Osteoblast (primary cell): ENCODE data around the gene MTA2. TPM values are rescaled to one million over a fixed set of nuclear protein-coding genes. Genes with fewer than 3 reads are reported as not detected.
"Not testable (repeated sequence)": the region's sequence is repeated elsewhere in the genome, so short reads cannot be mapped to it uniquely, and the experiment has no call there.

Experiments used
- DNase-seq: peaks from one replicate; pipeline ENCODE4 v3.0.0; 2011; ENCODE audit warnings: low spot score, mixed read lengths; ENCODE audit not compliant: insufficient read length; ENCODE audit errors: missing footprints
- H2AFZ ChIP-seq: 2 replicates; pipeline ENCODE4 v1.6.0; 2011; ENCODE audit warnings: mild to moderate bottlenecking, low read length
- H3K27ac ChIP-seq: 2 replicates; pipeline ENCODE4 v1.5.1; 2011; ENCODE audit warnings: mild to moderate bottlenecking, low read depth, low read length, moderate library complexity
- H3K27me3 ChIP-seq: 2 replicates; pipeline ENCODE4 v1.6.0; 2012; ENCODE audit warnings: mild to moderate bottlenecking, control low read depth, inconsistent platforms, low read length, moderate library complexity; ENCODE audit not compliant: insufficient read depth
- H3K36me3 ChIP-seq: 2 replicates; pipeline ENCODE4 v1.5.1; 2011; ENCODE audit warnings: mild to moderate bottlenecking, low read length, control low read depth, moderate library complexity; ENCODE audit not compliant: insufficient read depth
- H3K4me1 ChIP-seq: 2 replicates; pipeline ENCODE4 v1.5.1; 2011; ENCODE audit warnings: mild to moderate bottlenecking, low read length, control low read depth, moderate library complexity; ENCODE audit not compliant: insufficient read depth
- H3K4me2 ChIP-seq: 2 replicates; pipeline ENCODE4 v1.6.0; 2011; ENCODE audit warnings: mild to moderate bottlenecking, low read length; ENCODE audit not compliant: insufficient read depth
- H3K4me3 ChIP-seq: fragments of 200-600 bp; sonication (generic); 3 replicates; pipeline ENCODE4 v1.5.1; 2012; ENCODE audit warnings: mild to moderate bottlenecking, low read length, inconsistent platforms; ENCODE audit not compliant: insufficient read depth
- H3K79me2 ChIP-seq: 2 replicates; pipeline ENCODE4 v1.6.0; 2012; ENCODE audit warnings: mild to moderate bottlenecking, low read length, control low read depth, inconsistent platforms; ENCODE audit not compliant: insufficient read depth
- H3K9me3 ChIP-seq: 2 replicates; pipeline ENCODE4 v1.5.1; 2011; ENCODE audit warnings: low read depth, low read length, control low read depth
- H4K20me1 ChIP-seq: 2 replicates; pipeline ENCODE4 v1.6.0; 2012; ENCODE audit warnings: mild to moderate bottlenecking, low read length, control low read depth; ENCODE audit not compliant: insufficient read depth
- CTCF ChIP-seq: IDR thresholded peaks from 2 replicates; pipeline ENCODE4 v1.5.1; 2011; ENCODE audit warnings: mild to moderate bottlenecking, low read depth, low read length, moderate library complexity; ENCODE audit errors: extremely low read depth
- total RNA-seq: library from RNA; depleted of rRNA; stranded (reverse); fragments of >200 nt; gene quantifications from 2 replicates; pipeline ENCODE4 v1.2.3, GENCODE V29; 2012

MTA2 gene
- total RNA-seq, 1 donor: 102 TPM

DNA sequence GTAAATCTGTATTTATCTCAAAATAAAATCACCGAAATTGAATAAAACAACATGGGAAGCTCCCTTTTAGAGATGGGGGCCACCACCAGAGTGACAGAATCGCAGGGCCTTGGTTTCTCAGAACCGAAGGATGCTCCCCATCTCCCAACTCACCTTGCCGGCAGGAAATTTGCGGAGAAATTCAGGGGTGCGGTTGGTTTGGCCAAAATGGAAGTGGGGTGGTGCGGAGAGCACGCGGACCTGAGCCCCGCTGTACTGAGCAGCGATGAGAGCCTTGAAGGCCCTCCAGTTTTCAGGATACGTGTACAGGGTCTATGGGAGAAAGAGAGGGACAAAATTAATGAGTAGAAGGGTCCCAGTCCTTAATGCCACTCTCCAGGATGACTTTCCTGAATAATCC, 29.2 kb downstream of the MTA2 start:
- Histone ChIP-seq H3K36me3 (peaks cover 55% of the 10 kb centered on the region), H2AFZ (no peak overlapping the region), H3K4me3 (peak overlapping the region; percentile 93), H3K9me3 (no peaks in the 10 kb centered on the region), H3K4me2 (peak overlapping the region; percentile 90), H4K20me1 (peaks cover 31% of the 10 kb centered on the region), H3K27ac (peak overlapping the region; percentile 78), H3K79me2 (peaks cover 82% of the 10 kb centered on the region), H3K4me1 (peaks cover 30% of the 10 kb centered on the region), H3K27me3 (no peaks in the 10 kb centered on the region)
- TF ChIP-seq CTCF: no peak
- DNase-seq: no peak

- peaks cover 34% of the 10 kb centered on the region for H4K20me1 ChIP-seq
- peak overlapping the region; percentile 38 for H3K27ac ChIP-seq
- peaks cover 91% of the 10 kb centered on the region for H3K79me2 ChIP-seq
- peaks cover 30% of the 10 kb centered on the region for H3K4me1 ChIP-seq
- H3K27me3 ChIP-seq, H3K9me3 ChIP-seq, H2AFZ ChIP-seq, DNase-seq: not testable (repeated sequence)
- peak overlapping the region; percentile 93 for H3K4me3 ChIP-seq
- H3K4me2 ChIP-seq: peak overlapping the region; percentile 90
- H3K36me3 ChIP-seq: peaks cover 64% of the 10 kb centered on the region
These were observed 30.2 kb downstream of the MTA2 start for GRCh38 chr11:62571493-62571892.

DNA sequence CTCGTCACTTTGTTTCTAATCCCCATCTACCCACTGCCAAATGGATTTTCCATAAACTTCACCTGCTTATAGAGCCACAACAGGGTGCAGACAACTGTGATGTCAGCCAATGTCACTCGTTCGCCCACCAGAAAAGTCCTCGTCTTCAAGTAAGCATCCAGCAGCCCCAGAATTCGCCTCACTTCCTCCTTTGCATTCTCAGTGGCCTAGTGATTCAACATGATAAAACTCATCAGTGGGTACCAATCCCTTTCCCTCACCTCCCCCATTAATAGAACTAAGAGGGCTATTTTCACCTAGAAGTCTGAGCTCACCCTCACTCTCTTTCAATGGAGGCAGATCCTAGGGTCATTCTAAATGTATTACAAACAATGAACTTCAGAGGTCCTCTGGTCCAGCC, 30.8 kb downstream of the MTA2 start:
- H2AFZ ChIP-seq, H3K4me3 ChIP-seq, H3K27me3 ChIP-seq, H3K27ac ChIP-seq, H3K9me3 ChIP-seq, H3K4me2 ChIP-seq, DNase-seq: not testable (repeated sequence)
- peaks cover 28% of the 10 kb centered on the region for H3K4me1 ChIP-seq
- peaks cover 34% of the 10 kb centered on the region for H4K20me1 ChIP-seq
- peaks cover 95% of the 10 kb centered on the region for H3K79me2 ChIP-seq
- peaks cover 64% of the 10 kb centered on the region for H3K36me3 ChIP-seq

- DNase-seq: peak; percentile 62
- H3K4me1 ChIP-seq: peaks cover 16% of the 10 kb centered on the region
- H3K79me2 ChIP-seq: peaks cover 94% of the 10 kb centered on the region
- TF ChIP-seq CTCF: no peak
- no peaks in the 10 kb centered on the region for H3K27me3 ChIP-seq
- H3K9me3 ChIP-seq: no peaks in the 10 kb centered on the region
- H4K20me1 ChIP-seq: peaks cover 43% of the 10 kb centered on the region
- no peak overlapping the region for H3K27ac ChIP-seq
- H3K4me3 ChIP-seq: no peak overlapping the region
- no peak overlapping the region for H2AFZ ChIP-seq
- H3K36me3 ChIP-seq: peaks cover 74% of the 10 kb centered on the region
- H3K4me2 ChIP-seq: no peak overlapping the region
These were observed 32.1 kb downstream of the MTA2 start for GRCh38 chr11:62569611-62570010.

DNA sequence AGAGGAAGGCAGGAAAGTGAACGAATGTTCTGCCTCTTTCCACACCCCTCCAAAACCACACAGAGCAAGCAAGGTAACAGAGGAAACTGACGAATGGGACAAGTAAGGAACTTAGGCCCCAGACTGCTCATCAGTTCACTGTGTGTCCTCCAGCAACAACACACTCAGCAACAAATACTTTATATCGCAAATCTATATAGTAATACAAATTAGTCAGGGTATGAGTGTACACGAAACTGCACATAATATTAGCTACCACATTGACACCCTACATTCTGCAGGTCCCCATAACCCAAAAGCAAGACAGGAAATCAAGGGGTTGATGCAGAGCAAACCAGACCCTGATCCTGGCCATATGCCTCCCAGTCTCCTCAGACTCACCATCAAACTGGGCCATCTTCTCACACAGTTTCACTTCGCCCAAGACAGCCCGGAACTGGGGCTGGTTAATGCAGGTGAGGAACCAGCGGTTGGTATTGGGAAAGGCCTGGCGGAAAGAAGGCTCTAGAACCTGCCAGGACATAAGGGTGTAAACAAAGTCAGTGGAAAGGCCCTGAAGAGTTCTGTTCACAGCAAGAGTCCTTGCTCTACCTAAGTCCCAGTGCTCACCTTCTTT, 34.5 kb downstream of the MTA2 start:
- no peak for TF ChIP-seq CTCF
- peaks cover 44% of the 10 kb centered on the region for H4K20me1 ChIP-seq
- peak; percentile 13 for DNase-seq
- no peaks in the 10 kb centered on the region for H3K9me3 ChIP-seq
- no peak overlapping the region for H3K27ac ChIP-seq
- H3K27me3 ChIP-seq: no peaks in the 10 kb centered on the region
- H3K4me2 ChIP-seq: no peak overlapping the region
- peaks cover 82% of the 10 kb centered on the region for H3K79me2 ChIP-seq
- no peak overlapping the region for H2AFZ ChIP-seq
- H3K36me3 ChIP-seq: peaks cover 86% of the 10 kb centered on the region
- H3K4me1 ChIP-seq: peaks cover 11% of the 10 kb centered on the region
- H3K4me3 ChIP-seq: no peak overlapping the region
